HG03342 (cell line): ENCODE data around the gene PTPN11.
"Not testable (repeated sequence)": the region's sequence is repeated elsewhere in the genome, so short reads cannot be mapped to it uniquely, and the experiment has no call there.

ENCODE experiments used
- ATAC-seq: cut with Tn5 transposase; IDR thresholded peaks from one replicate; pipeline ENCODE4 v1.9.1; 2021; ENCODE audit warnings: mild to moderate bottlenecking, moderate library complexity; ENCODE audit not compliant: unreplicated experiment

Gene PTPN11

GRCh38 chr12:112513471-112513870 lies 94.7 kb downstream of the PTPN11 start:
- no peak for ATAC-seq

GRCh38 chr12:112514456-112514855 lies 95.7 kb downstream of the PTPN11 start:
- no peak for ATAC-seq

- no peak for ATAC-seq
Observed at GRCh38 chr12:112514926-112515642, 96.3 kb downstream of the PTPN11 start.

- ATAC-seq: no peak
Observed at GRCh38 chr12:112515868-112516267, 97.1 kb downstream of the PTPN11 start.

- no peak for ATAC-seq
Observed at GRCh38 chr12:112517730-112518364, 99.1 kb downstream of the PTPN11 start.

GRCh38 chr12:112518365-112518735 lies 99.6 kb downstream of the PTPN11 start:
- ATAC-seq: no peak

DNA sequence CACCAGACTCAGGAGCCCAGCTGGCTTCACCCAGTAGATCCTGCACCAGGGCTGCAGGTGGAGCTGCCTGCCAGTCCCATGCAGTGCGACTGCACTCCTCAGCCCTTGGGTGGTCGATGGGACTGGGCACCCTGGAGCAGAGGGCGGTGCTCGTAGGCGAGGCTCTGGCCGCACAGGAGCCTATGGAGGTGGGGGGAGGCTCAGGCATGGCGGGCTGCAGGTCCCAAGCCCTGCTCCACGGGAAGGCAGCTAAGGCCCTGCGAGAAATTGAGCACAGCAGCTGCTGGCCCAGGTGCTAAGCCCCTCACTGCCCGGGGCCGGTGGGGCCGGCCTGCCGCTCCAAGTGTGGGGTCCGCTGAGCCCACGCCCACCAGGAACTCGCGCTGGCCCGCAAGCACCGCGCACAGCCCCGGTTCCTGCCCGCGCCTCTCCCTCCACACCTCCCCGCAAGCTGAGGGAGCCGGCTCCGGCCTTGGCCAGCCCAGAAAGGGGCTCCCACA lies 101.1 kb downstream of the PTPN11 start:
- not testable (repeated sequence) for ATAC-seq

GRCh38 chr12:112523856-112524255 lies 105.1 kb downstream of the PTPN11 start:
- ATAC-seq: no peak

- no peak for ATAC-seq
Observed at GRCh38 chr12:112524269-112524668, 105.5 kb downstream of the PTPN11 start.

DNA sequence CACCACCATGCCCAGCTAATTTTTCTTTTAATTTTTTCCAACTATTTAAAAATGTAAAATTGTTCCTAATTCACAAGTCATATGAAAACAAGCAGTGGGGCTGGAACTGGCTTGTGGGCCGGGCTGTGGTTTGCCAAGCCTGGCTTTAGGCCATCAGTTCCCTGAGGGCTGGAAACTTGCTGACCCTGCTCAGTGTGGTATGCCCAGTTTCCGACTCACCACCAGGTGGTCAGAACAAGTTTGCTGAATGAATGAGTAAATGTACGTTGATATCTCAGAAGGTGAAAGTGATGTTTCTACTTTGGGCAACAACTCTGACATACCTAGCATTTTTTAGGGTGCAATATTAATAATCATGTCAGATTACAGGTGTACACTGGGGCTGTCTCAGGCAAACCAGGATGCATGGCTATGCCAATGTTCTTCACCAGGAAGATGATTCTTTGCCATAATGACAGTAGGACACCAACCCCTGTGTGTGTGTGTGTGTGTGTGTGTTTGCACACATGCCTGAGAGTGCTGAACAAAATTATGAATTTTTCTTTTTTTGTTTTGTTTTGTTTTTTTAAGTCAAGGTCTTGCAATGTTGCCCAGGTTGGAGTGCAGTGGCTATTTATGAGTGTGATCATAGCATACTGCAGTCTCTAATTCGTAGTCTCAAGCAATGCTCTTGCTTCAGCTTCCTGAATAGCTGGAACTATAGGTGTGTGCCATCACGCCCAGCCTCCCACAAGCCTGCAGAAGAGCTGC lies 106.1 kb downstream of the PTPN11 start:
- no peak for ATAC-seq

GRCh38 chr12:112525426-112525809 lies 106.7 kb downstream of the PTPN11 start:
- no peak for ATAC-seq

GRCh38 chr12:112527082-112527481 lies 108.3 kb downstream of the PTPN11 start:
- no peak for ATAC-seq

- ATAC-seq: no peak
Observed at GRCh38 chr12:112527501-112527900, 108.8 kb downstream of the PTPN11 start.

- ATAC-seq: no peak
Observed at GRCh38 chr12:112528521-112528920, 109.8 kb downstream of the PTPN11 start.

DNA sequence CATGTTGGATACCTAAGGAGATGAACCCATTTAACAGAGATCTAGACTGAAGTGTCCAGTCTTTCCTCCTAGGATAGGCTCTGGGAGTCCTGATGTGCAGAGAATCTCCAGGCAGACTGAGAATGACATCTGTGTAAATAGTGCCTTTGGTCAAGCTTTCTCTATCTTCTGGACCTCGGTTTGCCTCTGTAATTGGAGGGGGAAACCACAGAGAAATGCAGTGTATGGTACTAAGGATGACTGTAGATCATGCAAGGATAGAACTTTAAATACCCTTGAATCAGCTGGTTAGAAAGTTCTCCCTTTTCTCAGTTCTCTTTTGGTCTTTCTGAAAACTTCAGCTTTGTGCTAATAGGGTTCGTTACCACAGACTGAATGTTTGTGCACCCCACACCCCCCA lies 112.2 kb downstream of the PTPN11 start:
- no peak for ATAC-seq

- no peak for ATAC-seq
Observed at GRCh38 chr12:112532106-112532505, 113.4 kb downstream of the PTPN11 start.

- ATAC-seq: no peak
Observed at GRCh38 chr12:112533528-112533927, 114.8 kb downstream of the PTPN11 start.

GRCh38 chr12:112535017-112535416 lies 116.3 kb downstream of the PTPN11 start:
- no peak for ATAC-seq

DNA sequence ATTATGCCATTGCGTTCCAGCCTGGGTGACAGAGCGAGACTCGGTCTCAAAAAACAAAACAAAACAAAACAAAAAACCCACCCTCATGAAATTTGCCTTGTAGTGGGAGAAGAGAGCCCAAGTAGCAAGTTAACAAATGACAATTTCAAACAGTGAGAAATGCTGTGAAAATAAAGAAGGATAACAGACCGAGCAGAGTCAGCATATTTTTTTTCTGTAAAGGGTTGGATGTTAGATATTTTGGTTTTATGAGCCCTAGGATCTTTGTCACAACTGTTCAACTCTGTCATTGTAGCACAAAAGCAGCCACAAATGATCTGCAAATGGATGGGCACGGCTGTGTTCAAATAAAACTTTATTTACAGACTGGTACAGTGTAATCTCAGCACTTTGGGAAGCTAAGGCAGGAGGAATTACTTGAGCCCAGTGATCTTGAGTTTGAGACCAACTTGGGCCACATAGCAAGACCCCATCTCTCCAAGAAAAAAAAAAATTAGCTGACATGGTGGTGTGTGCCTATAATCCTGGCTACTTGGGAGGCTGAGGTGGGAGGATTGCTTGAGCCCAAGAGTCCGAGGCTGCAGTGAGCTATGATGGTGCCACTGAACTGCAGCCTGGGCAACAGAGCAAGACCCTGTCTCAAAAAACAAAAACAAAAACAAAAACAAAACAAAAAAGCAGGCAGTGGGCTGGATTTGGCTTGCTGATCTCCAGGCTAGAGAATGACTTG lies 117.1 kb downstream of the PTPN11 start:
- no peak for ATAC-seq

- no peak for ATAC-seq
Observed at GRCh38 chr12:112536367-112536730, 117.6 kb downstream of the PTPN11 start.

- ATAC-seq: no peak
Observed at GRCh38 chr12:112537710-112538396, 119.1 kb downstream of the PTPN11 start.
